Smooth muscle cell (in vitro differentiated cells): ENCODE measurements around the gene CIBAR2. TPM values are rescaled to one million over a fixed set of nuclear protein-coding genes. Genes with fewer than 3 reads are reported as not detected.

ENCODE experiments used
- DNase-seq: peaks from one replicate; lab custom pipeline; 2025; ENCODE audit not compliant: unreplicated experiment; lab: John Stamatoyannopoulos, UW
- H2AFZ ChIP-seq: fragments of 200-600 bp; sonication (generic); 2 replicates; pipeline ENCODE4 v1.6.0; 2016; ENCODE audit warnings: antibody characterized with exemption, low read depth, mild to moderate bottlenecking
- H3F3A ChIP-seq: fragments of 200-600 bp; sonication (generic); 2 replicates; pipeline ENCODE4 v1.6.0; 2017; ENCODE audit warnings: antibody characterized with exemption, low read depth
- H3K27ac ChIP-seq: fragments of 200-600 bp; sonication (generic); 2 replicates; pipeline ENCODE4 v1.5.1; 2016; ENCODE audit warnings: low read depth, mild to moderate bottlenecking
- H3K27me3 ChIP-seq: fragments of 200-600 bp; sonication (generic); 2 replicates; pipeline ENCODE4 v1.6.1; 2016; ENCODE audit warnings: low read depth, mild to moderate bottlenecking
- H3K36me3 ChIP-seq: fragments of 200-600 bp; sonication (generic); 2 replicates; pipeline ENCODE4 v1.5.1; 2016; ENCODE audit warnings: low read depth
- H3K4me1 ChIP-seq: fragments of 200-600 bp; sonication (generic); 2 replicates; pipeline ENCODE4 v1.5.1; 2016; ENCODE audit warnings: low read depth
- H3K4me2 ChIP-seq: fragments of 200-600 bp; sonication (generic); 2 replicates; pipeline ENCODE4 v1.6.0; 2016; ENCODE audit warnings: mild to moderate bottlenecking
- H3K4me3 ChIP-seq: fragments of 200-600 bp; sonication (generic); 2 replicates; pipeline ENCODE4 v1.5.1; 2016; ENCODE audit warnings: mild to moderate bottlenecking
- H3K79me2 ChIP-seq: fragments of 200-600 bp; sonication (generic); 2 replicates; pipeline ENCODE4 v1.6.0; 2016; ENCODE audit warnings: low read depth, mild to moderate bottlenecking
- H3K9ac ChIP-seq: fragments of 200-600 bp; sonication (generic); 2 replicates; pipeline ENCODE4 v1.6.0; 2016; ENCODE audit warnings: low read depth
- H3K9me3 ChIP-seq: fragments of 200-600 bp; sonication (generic); replicated peaks from 2 replicates; pipeline ENCODE4 v1.5.1; 2016; ENCODE audit warnings: low read depth
- H4K20me1 ChIP-seq: fragments of 200-600 bp; sonication (generic); 2 replicates; pipeline ENCODE4 v1.6.0; 2016; ENCODE audit warnings: low read depth
- WGBS: methylation state at CpG from one replicate; pipeline ENCODE4 v1.1.7; 2016; ENCODE audit warnings: low lambda C conversion rate; 5-methylcytosine and 5-hydroxymethylcytosine counted together
- polyA plus RNA-seq: library from polyadenylated mRNA; unstranded; fragments of >200 nt; fragmentation: Nextera tagmentation; extraction: Ambion mirVana; gene quantifications from 2 replicates; pipeline ENCODE4 v1.2.1, GENCODE V29; 2016
- total RNA-seq: library from RNA; depleted of rRNA; stranded (reverse); fragments of >200 nt; gene quantifications from 2 replicates; pipeline ENCODE4 v1.2.3, GENCODE V29; 2014
- TF ChIP-seq, protein P1 (sequence below): fragments of 200-600 bp; sonication (generic); IDR thresholded peaks from 2 replicates; pipeline ENCODE4 v1.5.1; 2017; ENCODE audit warnings: borderline replicate concordance, mild to moderate bottlenecking, antibody characterized with exemption; ENCODE audit not compliant: insufficient read depth, poor library complexity, severe bottlenecking

Gene CIBAR2
- total and polyA plus RNA-seq, 2 experiments from 2014 or later = not detected

DNA sequence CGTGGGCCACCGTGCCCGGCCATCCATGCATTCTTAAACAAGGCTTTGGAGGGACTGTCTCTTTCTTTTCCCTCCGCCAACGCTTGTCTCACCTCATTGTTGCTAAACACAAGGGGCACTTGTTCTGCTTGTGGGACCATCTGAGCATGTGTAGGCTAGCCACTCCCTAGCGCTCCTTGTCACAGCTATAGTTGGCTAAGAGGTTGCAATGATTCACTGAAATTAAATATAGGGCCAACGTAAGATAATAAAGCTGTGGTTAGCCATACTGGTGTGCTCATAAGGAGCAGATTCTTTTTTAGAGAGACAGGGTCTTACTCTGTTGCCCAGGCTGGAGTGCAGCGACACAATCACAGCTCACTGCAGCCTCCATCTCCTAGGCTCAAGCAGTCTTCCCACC, 43.5 kb downstream of the CIBAR2 start:
- WGBS = 94% methylated on average over 8 of the region's 8 CpGs
- no peaks in the 10 kb centered on the region for H3K79me2 ChIP-seq
- H3K36me3 ChIP-seq = no peaks in the 10 kb centered on the region
- no peak overlapping the region for H3K9ac ChIP-seq
- H2AFZ ChIP-seq = no peak overlapping the region
- H3K27me3 ChIP-seq = no peaks in the 10 kb centered on the region
- no peak overlapping the region for H3K27ac ChIP-seq
- H3K4me3 ChIP-seq = no peak overlapping the region
- no peaks in the 10 kb centered on the region for H3K9me3 ChIP-seq
- no peak for DNase-seq
- no peaks in the 10 kb centered on the region for H3K4me1 ChIP-seq
- no peak overlapping the region for H3K4me2 ChIP-seq
- no peaks in the 10 kb centered on the region for H3F3A ChIP-seq
- H4K20me1 ChIP-seq = peaks cover 13% of the 10 kb centered on the region
- TF ChIP-seq, protein P1, sequence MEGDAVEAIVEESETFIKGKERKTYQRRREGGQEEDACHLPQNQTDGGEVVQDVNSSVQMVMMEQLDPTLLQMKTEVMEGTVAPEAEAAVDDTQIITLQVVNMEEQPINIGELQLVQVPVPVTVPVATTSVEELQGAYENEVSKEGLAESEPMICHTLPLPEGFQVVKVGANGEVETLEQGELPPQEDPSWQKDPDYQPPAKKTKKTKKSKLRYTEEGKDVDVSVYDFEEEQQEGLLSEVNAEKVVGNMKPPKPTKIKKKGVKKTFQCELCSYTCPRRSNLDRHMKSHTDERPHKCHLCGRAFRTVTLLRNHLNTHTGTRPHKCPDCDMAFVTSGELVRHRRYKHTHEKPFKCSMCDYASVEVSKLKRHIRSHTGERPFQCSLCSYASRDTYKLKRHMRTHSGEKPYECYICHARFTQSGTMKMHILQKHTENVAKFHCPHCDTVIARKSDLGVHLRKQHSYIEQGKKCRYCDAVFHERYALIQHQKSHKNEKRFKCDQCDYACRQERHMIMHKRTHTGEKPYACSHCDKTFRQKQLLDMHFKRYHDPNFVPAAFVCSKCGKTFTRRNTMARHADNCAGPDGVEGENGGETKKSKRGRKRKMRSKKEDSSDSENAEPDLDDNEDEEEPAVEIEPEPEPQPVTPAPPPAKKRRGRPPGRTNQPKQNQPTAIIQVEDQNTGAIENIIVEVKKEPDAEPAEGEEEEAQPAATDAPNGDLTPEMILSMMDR = no peak

DNA sequence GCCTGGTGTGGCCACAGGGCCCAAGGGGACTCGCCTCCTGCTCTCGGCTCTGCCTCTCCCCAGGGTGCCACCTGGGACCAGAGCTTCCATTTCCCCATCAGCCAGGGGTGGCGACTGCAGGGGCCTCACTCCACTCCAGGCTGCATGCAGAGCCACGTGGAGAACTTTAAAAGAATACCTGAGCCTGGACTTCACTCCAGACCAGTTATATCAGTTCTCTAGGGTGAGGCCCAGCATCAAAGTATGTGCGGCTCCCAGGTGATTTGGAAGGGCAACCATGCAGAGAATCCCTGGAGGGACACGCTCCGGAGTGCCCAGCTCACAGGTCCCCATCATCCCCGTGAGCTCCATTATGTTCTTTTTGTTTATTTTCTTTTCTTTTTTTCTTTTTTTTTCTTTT, 44.8 kb downstream of the CIBAR2 start:
- TF ChIP-seq, protein P1 = no peak
- Histone ChIP-seq H3K4me2 (no peak overlapping the region), H3K9ac (no peak overlapping the region), H3K9me3 (no peaks in the 10 kb centered on the region), H2AFZ (no peak overlapping the region), H3K79me2 (no peaks in the 10 kb centered on the region), H3K4me3 (no peak overlapping the region), H4K20me1 (peaks cover 13% of the 10 kb centered on the region), H3K27ac (no peak overlapping the region), H3F3A (no peaks in the 10 kb centered on the region), H3K4me1 (no peaks in the 10 kb centered on the region), H3K27me3 (no peaks in the 10 kb centered on the region), H3K36me3 (no peaks in the 10 kb centered on the region)
- DNase-seq = no peak
- 90% methylated on average over 8 of the region's 8 CpGs for WGBS

DNA sequence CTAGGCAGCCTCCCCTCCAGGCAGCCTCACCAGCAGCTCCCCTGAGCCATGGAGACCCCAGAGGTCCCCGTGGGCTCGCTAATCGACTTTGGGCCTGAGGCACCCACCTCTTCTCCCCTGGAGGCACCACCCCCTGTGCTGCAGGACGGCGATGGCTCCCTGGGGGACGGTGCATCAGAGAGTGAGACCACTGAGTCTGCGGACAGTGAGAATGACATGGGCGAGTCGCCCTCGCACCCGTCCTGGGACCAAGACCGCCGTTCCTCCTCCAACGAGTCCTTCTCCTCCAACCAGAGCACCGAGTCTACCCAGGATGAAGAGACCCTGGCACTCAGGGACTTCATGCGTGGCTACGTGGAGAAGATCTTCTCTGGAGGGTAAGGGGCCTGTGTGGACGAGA, 45.2 kb downstream of the CIBAR2 start:
- Histone ChIP-seq H3K27ac (no peak overlapping the region), H3K4me3 (no peak overlapping the region), H3K27me3 (no peaks in the 10 kb centered on the region), H3F3A (no peaks in the 10 kb centered on the region), H3K4me2 (no peak overlapping the region), H3K9me3 (no peaks in the 10 kb centered on the region), H3K9ac (no peak overlapping the region), H2AFZ (no peak overlapping the region), H3K36me3 (no peaks in the 10 kb centered on the region), H3K79me2 (no peaks in the 10 kb centered on the region), H3K4me1 (no peaks in the 10 kb centered on the region), H4K20me1 (peaks cover 13% of the 10 kb centered on the region)
- WGBS = 98% methylated on average over 18 of the region's 18 CpGs
- DNase-seq = no peak
- TF ChIP-seq, protein P1 = no peak

DNA sequence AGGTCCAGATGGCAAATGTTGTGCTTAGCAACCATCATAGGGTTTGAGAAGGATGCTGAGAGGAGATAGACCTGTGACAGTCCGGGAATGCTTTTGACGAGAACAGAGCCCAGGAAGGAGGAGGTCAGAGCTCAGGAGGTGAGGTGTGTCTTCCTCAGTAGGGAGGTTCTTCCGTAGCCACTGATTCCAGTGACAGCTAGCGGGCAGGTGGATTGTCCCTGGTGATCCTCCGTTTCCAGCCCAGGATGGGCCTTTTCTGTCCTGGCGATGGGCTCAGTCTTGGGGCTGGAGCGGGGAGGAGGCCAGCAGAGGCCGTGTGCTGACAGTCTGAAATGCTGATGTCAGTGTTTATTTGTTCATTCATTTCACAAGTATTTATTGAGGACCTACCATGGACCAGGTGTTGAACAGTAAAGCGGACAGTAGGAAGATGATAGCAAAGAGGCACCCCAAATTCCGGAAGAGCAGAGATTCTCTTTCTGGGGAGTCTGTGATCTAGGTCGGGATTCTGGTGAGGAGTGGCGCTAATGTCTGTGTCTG, 45.9 kb downstream of the CIBAR2 start:
- DNase-seq = no peak
- no peak overlapping the region for H2AFZ ChIP-seq
- no peak overlapping the region for H3K9ac ChIP-seq
- H3K36me3 ChIP-seq = no peaks in the 10 kb centered on the region
- H3K4me3 ChIP-seq = no peak overlapping the region
- H3K4me1 ChIP-seq = no peaks in the 10 kb centered on the region
- TF ChIP-seq, protein P1 = no peak
- H3K27me3 ChIP-seq = no peaks in the 10 kb centered on the region
- H3F3A ChIP-seq = no peaks in the 10 kb centered on the region
- WGBS = 94% methylated on average over 12 of the region's 12 CpGs
- no peaks in the 10 kb centered on the region for H3K79me2 ChIP-seq
- H3K9me3 ChIP-seq = no peaks in the 10 kb centered on the region
- peaks cover 13% of the 10 kb centered on the region for H4K20me1 ChIP-seq
- no peak overlapping the region for H3K4me2 ChIP-seq
- H3K27ac ChIP-seq = no peak overlapping the region
